ENCODE results near the gene KLHDC10. TPM values are rescaled to one million over a fixed set of nuclear protein-coding genes. Genes with fewer than 3 reads are reported as not detected.

KLHDC10 gene
- total and polyA plus RNA-seq, 2 experiments from 2014 or later = 6.2 to 14.4 TPM

GRCh38 chr7:130156140-130156539 is 85.8 kb downstream of the KLHDC10 start:
- no peak overlapping the region for H3K27ac ChIP-seq
- no peak for DNase-seq (ENCODE audit: low read depth in 1 of 2, low spot score in 1 of 2)
- no peaks in the 10 kb centered on the region for H3K9me3 ChIP-seq (ENCODE audit: low read depth)
- TF ChIP-seq, protein P1, sequence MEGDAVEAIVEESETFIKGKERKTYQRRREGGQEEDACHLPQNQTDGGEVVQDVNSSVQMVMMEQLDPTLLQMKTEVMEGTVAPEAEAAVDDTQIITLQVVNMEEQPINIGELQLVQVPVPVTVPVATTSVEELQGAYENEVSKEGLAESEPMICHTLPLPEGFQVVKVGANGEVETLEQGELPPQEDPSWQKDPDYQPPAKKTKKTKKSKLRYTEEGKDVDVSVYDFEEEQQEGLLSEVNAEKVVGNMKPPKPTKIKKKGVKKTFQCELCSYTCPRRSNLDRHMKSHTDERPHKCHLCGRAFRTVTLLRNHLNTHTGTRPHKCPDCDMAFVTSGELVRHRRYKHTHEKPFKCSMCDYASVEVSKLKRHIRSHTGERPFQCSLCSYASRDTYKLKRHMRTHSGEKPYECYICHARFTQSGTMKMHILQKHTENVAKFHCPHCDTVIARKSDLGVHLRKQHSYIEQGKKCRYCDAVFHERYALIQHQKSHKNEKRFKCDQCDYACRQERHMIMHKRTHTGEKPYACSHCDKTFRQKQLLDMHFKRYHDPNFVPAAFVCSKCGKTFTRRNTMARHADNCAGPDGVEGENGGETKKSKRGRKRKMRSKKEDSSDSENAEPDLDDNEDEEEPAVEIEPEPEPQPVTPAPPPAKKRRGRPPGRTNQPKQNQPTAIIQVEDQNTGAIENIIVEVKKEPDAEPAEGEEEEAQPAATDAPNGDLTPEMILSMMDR (IDR thresholded peaks at IDR 0.05; ENCODE audit: low read depth, low read length) = no peak
- H3K27me3 ChIP-seq = no peaks in the 10 kb centered on the region
- no peaks in the 10 kb centered on the region for H3K36me3 ChIP-seq
- H3K4me1 ChIP-seq (ENCODE audit: low read depth) = no peaks in the 10 kb centered on the region
- H3K4me3 ChIP-seq = no peak overlapping the region

GRCh38 chr7:130157700-130158099 is 87.4 kb downstream of the KLHDC10 start:
- TF ChIP-seq, protein P1 (IDR thresholded peaks at IDR 0.05; ENCODE audit: low read depth, low read length) = no peak

DNA sequence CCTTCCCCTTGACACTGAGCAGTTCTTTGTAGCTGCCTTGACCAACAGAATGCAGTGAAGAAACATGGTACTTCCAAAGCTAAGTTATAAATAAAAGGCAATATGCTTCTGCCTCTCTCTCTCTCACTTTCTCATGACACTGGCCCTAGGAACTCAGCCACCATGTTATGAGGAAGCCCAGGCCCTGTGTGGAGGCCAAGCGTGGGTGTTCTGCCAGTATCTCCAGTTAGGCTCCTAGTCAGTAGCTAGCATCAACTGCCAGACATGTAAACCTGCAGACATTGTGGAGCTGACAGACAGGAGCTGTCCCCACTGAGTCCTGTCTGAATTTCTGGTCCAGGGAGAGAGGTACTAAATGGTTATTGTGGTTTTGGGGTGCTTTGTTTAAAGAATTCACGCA is 89.7 kb downstream of the KLHDC10 start:
- TF ChIP-seq, protein P1 (IDR thresholded peaks at IDR 0.05; ENCODE audit: low read depth, low read length) = no peak
- no peak for DNase-seq (ENCODE audit: low read depth in 1 of 2, low spot score in 1 of 2)
- H3K4me3 ChIP-seq = no peak overlapping the region
- H3K36me3 ChIP-seq = peaks cover 9% of the 10 kb centered on the region
- no peaks in the 10 kb centered on the region for H3K9me3 ChIP-seq (ENCODE audit: low read depth)
- H3K27me3 ChIP-seq = no peaks in the 10 kb centered on the region
- no peaks in the 10 kb centered on the region for H3K4me1 ChIP-seq (ENCODE audit: low read depth)
- peak overlapping the region; percentile 35 for H3K27ac ChIP-seq

More at GRCh38 chr7:130157700-130158099, 87.4 kb downstream of the KLHDC10 start:
- H3K27ac ChIP-seq = no peak overlapping the region
- no peak overlapping the region for H3K4me3 ChIP-seq
- no peaks in the 10 kb centered on the region for H3K9me3 ChIP-seq (ENCODE audit: low read depth)
- no peak for DNase-seq (ENCODE audit: low read depth in 1 of 2, low spot score in 1 of 2)
- H3K4me1 ChIP-seq (ENCODE audit: low read depth) = no peaks in the 10 kb centered on the region
- H3K36me3 ChIP-seq = no peaks in the 10 kb centered on the region
- H3K27me3 ChIP-seq = no peaks in the 10 kb centered on the region

- no peak for DNase-seq (ENCODE audit: low read depth in 1 of 2, low spot score in 1 of 2)
- peak overlapping the region; percentile 35 for H3K27ac ChIP-seq
- H3K9me3 ChIP-seq (ENCODE audit: low read depth) = no peaks in the 10 kb centered on the region
- TF ChIP-seq, protein P1 (IDR thresholded peaks at IDR 0.05; ENCODE audit: low read depth, low read length) = no peak
- peaks cover 11% of the 10 kb centered on the region for H3K36me3 ChIP-seq
- no peaks in the 10 kb centered on the region for H3K4me1 ChIP-seq (ENCODE audit: low read depth)
- H3K4me3 ChIP-seq = no peak overlapping the region
- H3K27me3 ChIP-seq = no peaks in the 10 kb centered on the region
These were observed 90.1 kb downstream of the KLHDC10 start for GRCh38 chr7:130160455-130160854.

- H3K36me3 ChIP-seq = peaks cover 16% of the 10 kb centered on the region
- no peaks in the 10 kb centered on the region for H3K27me3 ChIP-seq
- H3K4me1 ChIP-seq (ENCODE audit: low read depth) = no peaks in the 10 kb centered on the region
- TF ChIP-seq, protein P1 (IDR thresholded peaks at IDR 0.05; ENCODE audit: low read depth, low read length) = no peak
- no peaks in the 10 kb centered on the region for H3K9me3 ChIP-seq (ENCODE audit: low read depth)
- no peak for DNase-seq (ENCODE audit: low read depth in 1 of 2, low spot score in 1 of 2)
- no peak overlapping the region for H3K27ac ChIP-seq
- no peak overlapping the region for H3K4me3 ChIP-seq
These were observed 91.9 kb downstream of the KLHDC10 start for GRCh38 chr7:130162196-130162595.

Data from cardiac muscle cell (in vitro differentiated cells and primary cell).